HepG2 (cell line): Measurements from ENCODE around the gene PPP4R1. TPM values are rescaled to one million over a fixed set of nuclear protein-coding genes. Genes with fewer than 3 reads are reported as not detected.

Experiments
- BHLHE40 ChIP-seq: IDR thresholded peaks from 2 replicates; pipeline ENCODE4 v1.6.1; 2011; ENCODE audit warnings: low read length, improper control_type of control experiment
- FOXA1 ChIP-seq, 2 experiments: fragments of 450-650 bp in 1 of 2; sonication (generic) in 1 of 2; formaldehyde crosslinking in 1 of 2; IDR thresholded peaks; 2 replicates each; pipeline versions ENCODE4 v1.4.0 to v1.6.1; 2016 to 2020; ENCODE audit warnings: missing genetic modification reagents in 1 of 2
- FOXO1 ChIP-seq: sonication (generic); formaldehyde crosslinking; IDR thresholded peaks from 2 replicates; pipeline ENCODE4 v1.4.0; 2020; ENCODE audit warnings: missing genetic modification reagents
- HIVEP1 ChIP-seq: sonication (generic); formaldehyde crosslinking; IDR thresholded peaks from 2 replicates; pipeline ENCODE4 v1.4.0; 2020; ENCODE audit warnings: mild to moderate bottlenecking, missing genetic modification reagents
- PRMT3 ChIP-seq: sonication (generic); formaldehyde crosslinking; IDR thresholded peaks from 2 replicates; pipeline ENCODE4 v1.8.1; 2022; ENCODE audit warnings: low read depth, mild to moderate bottlenecking, moderate library complexity, missing genetic modification reagents, borderline replicate concordance
- RAD51 ChIP-seq: fragments of 450-650 bp; IDR thresholded peaks from 2 replicates; pipeline ENCODE4 v1.6.1; 2016; ENCODE audit warnings: borderline replicate concordance
- RFXANK ChIP-seq: IDR thresholded peaks from 2 replicates; pipeline ENCODE4 v1.6.1; 2016
- SP5 ChIP-seq: IDR thresholded peaks from 2 replicates; pipeline ENCODE4 v1.6.1; 2016; ENCODE audit warnings: low read depth, borderline replicate concordance
- TARDBP ChIP-seq: sonication (generic); formaldehyde crosslinking; IDR thresholded peaks from 2 replicates; pipeline ENCODE4 v1.8.0; 2022; ENCODE audit warnings: mild to moderate bottlenecking, missing genetic modification reagents
- TEAD3 ChIP-seq: optimal IDR thresholded peaks from 2 replicates; pipeline ENCODE3; 2016; ENCODE audit warnings: borderline replicate concordance
- YEATS2 ChIP-seq: sonication (generic); formaldehyde crosslinking; IDR thresholded peaks from 2 replicates; pipeline ENCODE4 v1.4.0; 2020; ENCODE audit warnings: missing genetic modification reagents, borderline replicate concordance
- ZNF263 ChIP-seq: sonication (generic); formaldehyde crosslinking; IDR thresholded peaks from 2 replicates; pipeline ENCODE4 v1.4.0; 2020; ENCODE audit warnings: missing genetic modification reagents
- ZNF264 ChIP-seq: sonication (generic); formaldehyde crosslinking; IDR thresholded peaks from 2 replicates; pipeline ENCODE4 v1.4.0; 2020; ENCODE audit warnings: missing genetic modification reagents
- ZNF292 ChIP-seq: sonication (generic); formaldehyde crosslinking; IDR thresholded peaks from 2 replicates; pipeline ENCODE4 v1.8.1; 2022; ENCODE audit warnings: mild to moderate bottlenecking, low read depth, missing genetic modification reagents, borderline replicate concordance
- ZNF496 ChIP-seq: sonication (generic); formaldehyde crosslinking; IDR thresholded peaks from 2 replicates; pipeline ENCODE4 v1.8.1; 2023; ENCODE audit warnings: mild to moderate bottlenecking, moderate library complexity, missing genetic modification reagents; ENCODE audit not compliant: insufficient replicate concordance
- ZNF558 ChIP-seq: sonication (generic); formaldehyde crosslinking; IDR thresholded peaks from 2 replicates; pipeline ENCODE4 v1.9.0; 2022; ENCODE audit warnings: mild to moderate bottlenecking, missing genetic modification reagents, borderline replicate concordance
- polyA plus RNA-seq, 8 experiments: library from polyadenylated mRNA; depleted of rRNA in 3 of 8; stranded (reverse) in 7 of 8; unstranded in 1 of 8; fragments of >200 nt; fragmentation: Illumina TruSeq in 4 of 8; extraction: Trizol in 4 of 8; gene quantifications; 2 replicates each; pipeline versions ENCODE4 v1.2.1 to v1.2.3, GENCODE V29; 2011 to 2016; ENCODE audit warnings: low read depth in 4 of 8, missing spikeins in 1 of 8, mixed read lengths in 1 of 8; ENCODE audit not compliant: insufficient read depth in 1 of 8
- total RNA-seq, 5 experiments: library from RNA; depleted of rRNA; stranded (reverse); fragments of >200 nt; fragmentation: Illumina TruSeq; extraction: Trizol; gene quantifications; 2 replicates each; pipeline ENCODE4 v1.2.3, GENCODE V29; 2016; ENCODE audit warnings: low read depth in 1 of 5
- TF ChIP-seq, protein P1 (sequence below): fragments of 450-650 bp; IDR thresholded peaks from 2 replicates; pipeline ENCODE4 v1.6.1; 2017; ENCODE audit warnings: mild to moderate bottlenecking
- TF ChIP-seq, protein P2 (sequence below): sonication (generic); formaldehyde crosslinking; IDR thresholded peaks from 2 replicates; pipeline ENCODE4 v1.8.0; 2022; ENCODE audit warnings: low read depth, missing genetic modification reagents
- TF ChIP-seq, protein P3 (sequence below): IDR thresholded peaks from 2 replicates; pipeline ENCODE4 v1.6.1; 2012; ENCODE audit warnings: inconsistent platforms
- TF ChIP-seq, protein P4 (sequence below): sonication (generic); formaldehyde crosslinking; IDR thresholded peaks from 2 replicates; pipeline ENCODE4 v1.5.0; 2020; ENCODE audit warnings: mild to moderate bottlenecking, missing genetic modification reagents, moderate library complexity
- TF ChIP-seq, protein P5 (sequence below): IDR thresholded peaks from 2 replicates; pipeline ENCODE4 v1.6.1; 2016
- TF ChIP-seq, protein P6 (sequence below): sonication (generic); formaldehyde crosslinking; IDR thresholded peaks from 2 replicates; pipeline ENCODE4 v1.4.0; 2020; ENCODE audit warnings: missing genetic modification reagents, mild to moderate bottlenecking, borderline replicate concordance

The PPP4R1 gene
- total and polyA plus RNA-seq, 2 of the 13 experiments (the other 11 are each of a cell fraction or from before 2014, with no cell fraction given): 66.5 to 72.4 TPM

DNA sequence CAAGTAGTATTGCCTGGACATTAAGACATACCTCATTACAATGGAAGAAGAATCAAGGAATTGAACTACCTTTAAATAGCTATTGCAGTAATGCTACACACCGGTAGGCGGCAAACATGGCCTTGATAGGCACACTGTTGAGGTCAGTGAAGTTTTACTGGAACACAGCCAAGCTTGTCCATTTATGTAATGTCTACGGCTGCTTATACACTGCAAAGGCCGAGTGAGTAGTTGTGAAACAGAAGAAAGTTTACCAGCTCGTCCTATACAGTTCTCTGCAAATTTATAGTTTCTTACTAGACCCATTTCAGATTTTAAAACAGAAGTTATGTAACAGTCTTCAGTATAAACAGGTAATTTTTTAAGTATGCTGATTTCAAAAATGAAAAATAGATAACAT, 38.8 kb downstream of the PPP4R1 start (continued):
- TF ChIP-seq, protein P1, sequence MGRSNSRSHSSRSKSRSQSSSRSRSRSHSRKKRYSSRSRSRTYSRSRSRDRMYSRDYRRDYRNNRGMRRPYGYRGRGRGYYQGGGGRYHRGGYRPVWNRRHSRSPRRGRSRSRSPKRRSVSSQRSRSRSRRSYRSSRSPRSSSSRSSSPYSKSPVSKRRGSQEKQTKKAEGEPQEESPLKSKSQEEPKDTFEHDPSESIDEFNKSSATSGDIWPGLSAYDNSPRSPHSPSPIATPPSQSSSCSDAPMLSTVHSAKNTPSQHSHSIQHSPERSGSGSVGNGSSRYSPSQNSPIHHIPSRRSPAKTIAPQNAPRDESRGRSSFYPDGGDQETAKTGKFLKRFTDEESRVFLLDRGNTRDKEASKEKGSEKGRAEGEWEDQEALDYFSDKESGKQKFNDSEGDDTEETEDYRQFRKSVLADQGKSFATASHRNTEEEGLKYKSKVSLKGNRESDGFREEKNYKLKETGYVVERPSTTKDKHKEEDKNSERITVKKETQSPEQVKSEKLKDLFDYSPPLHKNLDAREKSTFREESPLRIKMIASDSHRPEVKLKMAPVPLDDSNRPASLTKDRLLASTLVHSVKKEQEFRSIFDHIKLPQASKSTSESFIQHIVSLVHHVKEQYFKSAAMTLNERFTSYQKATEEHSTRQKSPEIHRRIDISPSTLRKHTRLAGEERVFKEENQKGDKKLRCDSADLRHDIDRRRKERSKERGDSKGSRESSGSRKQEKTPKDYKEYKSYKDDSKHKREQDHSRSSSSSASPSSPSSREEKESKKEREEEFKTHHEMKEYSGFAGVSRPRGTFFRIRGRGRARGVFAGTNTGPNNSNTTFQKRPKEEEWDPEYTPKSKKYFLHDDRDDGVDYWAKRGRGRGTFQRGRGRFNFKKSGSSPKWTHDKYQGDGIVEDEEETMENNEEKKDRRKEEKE: no peak
- no peak for TF ChIP-seq RFXANK (CRISPR knock-in tag)
- TF ChIP-seq YEATS2: peak; percentile 46; the same call in 1 of the 2 replicates
- TF ChIP-seq, protein P2, sequence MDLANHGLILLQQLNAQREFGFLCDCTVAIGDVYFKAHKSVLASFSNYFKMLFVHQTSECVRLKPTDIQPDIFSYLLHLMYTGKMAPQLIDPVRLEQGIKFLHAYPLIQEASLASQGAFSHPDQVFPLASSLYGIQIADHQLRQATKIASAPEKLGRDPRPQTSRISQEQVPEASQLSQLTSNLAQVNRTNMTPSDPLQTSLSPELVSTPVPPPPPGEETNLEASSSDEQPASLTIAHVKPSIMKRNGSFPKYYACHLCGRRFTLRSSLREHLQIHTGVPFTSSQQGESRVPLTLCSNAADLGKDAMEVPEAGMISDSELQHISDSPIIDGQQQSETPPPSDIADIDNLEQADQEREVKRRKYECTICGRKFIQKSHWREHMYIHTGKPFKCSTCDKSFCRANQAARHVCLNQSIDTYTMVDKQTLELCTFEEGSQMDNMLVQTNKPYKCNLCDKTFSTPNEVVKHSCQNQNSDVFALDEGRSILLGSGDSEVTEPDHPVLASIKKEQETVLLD: no peak
- peak; percentile 44; the same call in 1 of the 2 replicates for TF ChIP-seq FOXO1
- TF ChIP-seq, protein P3, sequence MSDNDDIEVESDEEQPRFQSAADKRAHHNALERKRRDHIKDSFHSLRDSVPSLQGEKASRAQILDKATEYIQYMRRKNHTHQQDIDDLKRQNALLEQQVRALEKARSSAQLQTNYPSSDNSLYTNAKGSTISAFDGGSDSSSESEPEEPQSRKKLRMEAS: no peak
- TF ChIP-seq ZNF558 (CRISPR knock-in tag): no peak
- TF ChIP-seq SP5 (CRISPR knock-in tag): no peak
- TF ChIP-seq, protein P4, sequence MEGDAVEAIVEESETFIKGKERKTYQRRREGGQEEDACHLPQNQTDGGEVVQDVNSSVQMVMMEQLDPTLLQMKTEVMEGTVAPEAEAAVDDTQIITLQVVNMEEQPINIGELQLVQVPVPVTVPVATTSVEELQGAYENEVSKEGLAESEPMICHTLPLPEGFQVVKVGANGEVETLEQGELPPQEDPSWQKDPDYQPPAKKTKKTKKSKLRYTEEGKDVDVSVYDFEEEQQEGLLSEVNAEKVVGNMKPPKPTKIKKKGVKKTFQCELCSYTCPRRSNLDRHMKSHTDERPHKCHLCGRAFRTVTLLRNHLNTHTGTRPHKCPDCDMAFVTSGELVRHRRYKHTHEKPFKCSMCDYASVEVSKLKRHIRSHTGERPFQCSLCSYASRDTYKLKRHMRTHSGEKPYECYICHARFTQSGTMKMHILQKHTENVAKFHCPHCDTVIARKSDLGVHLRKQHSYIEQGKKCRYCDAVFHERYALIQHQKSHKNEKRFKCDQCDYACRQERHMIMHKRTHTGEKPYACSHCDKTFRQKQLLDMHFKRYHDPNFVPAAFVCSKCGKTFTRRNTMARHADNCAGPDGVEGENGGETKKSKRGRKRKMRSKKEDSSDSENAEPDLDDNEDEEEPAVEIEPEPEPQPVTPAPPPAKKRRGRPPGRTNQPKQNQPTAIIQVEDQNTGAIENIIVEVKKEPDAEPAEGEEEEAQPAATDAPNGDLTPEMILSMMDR (CRISPR knock-in tag): peak; percentile 93
- no peak for TF ChIP-seq ZNF292 (CRISPR knock-in tag)
- TF ChIP-seq ZNF496 (CRISPR knock-in tag): no peak
- no peak for TF ChIP-seq RAD51
- no peak for TF ChIP-seq FOXA1 (IDR thresholded peaks at IDR 0.05)
- peak; percentile 40; the same call in 1 of the 2 replicates for TF ChIP-seq FOXA1 (CRISPR knock-in tag; IDR thresholded peaks at IDR 0.05)
- TF ChIP-seq HIVEP1 (CRISPR knock-in tag): no peak
- TF ChIP-seq, protein P5, sequence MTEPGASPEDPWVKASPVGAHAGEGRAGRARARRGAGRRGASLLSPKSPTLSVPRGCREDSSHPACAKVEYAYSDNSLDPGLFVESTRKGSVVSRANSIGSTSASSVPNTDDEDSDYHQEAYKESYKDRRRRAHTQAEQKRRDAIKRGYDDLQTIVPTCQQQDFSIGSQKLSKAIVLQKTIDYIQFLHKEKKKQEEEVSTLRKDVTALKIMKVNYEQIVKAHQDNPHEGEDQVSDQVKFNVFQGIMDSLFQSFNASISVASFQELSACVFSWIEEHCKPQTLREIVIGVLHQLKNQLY (CRISPR knock-in tag): no peak
- TF ChIP-seq PRMT3 (CRISPR knock-in tag): no peak
- 0 out of 2 replicates have a peak, but pooled peaks have one; percentile 15 for TF ChIP-seq BHLHE40
- no peak for TF ChIP-seq ZNF263 (CRISPR knock-in tag)
- TF ChIP-seq TEAD3: peak; percentile 75
- TF ChIP-seq ZNF264 (CRISPR knock-in tag): 0 out of 2 replicates have a peak, but pooled peaks have one; percentile 25
- TF ChIP-seq, protein P6, sequence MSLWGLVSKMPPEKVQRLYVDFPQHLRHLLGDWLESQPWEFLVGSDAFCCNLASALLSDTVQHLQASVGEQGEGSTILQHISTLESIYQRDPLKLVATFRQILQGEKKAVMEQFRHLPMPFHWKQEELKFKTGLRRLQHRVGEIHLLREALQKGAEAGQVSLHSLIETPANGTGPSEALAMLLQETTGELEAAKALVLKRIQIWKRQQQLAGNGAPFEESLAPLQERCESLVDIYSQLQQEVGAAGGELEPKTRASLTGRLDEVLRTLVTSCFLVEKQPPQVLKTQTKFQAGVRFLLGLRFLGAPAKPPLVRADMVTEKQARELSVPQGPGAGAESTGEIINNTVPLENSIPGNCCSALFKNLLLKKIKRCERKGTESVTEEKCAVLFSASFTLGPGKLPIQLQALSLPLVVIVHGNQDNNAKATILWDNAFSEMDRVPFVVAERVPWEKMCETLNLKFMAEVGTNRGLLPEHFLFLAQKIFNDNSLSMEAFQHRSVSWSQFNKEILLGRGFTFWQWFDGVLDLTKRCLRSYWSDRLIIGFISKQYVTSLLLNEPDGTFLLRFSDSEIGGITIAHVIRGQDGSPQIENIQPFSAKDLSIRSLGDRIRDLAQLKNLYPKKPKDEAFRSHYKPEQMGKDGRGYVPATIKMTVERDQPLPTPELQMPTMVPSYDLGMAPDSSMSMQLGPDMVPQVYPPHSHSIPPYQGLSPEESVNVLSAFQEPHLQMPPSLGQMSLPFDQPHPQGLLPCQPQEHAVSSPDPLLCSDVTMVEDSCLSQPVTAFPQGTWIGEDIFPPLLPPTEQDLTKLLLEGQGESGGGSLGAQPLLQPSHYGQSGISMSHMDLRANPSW (CRISPR knock-in tag): no peak
- TF ChIP-seq TARDBP: peak; percentile 78; the same call in 1 of the 2 replicates
